Hematopoietic multipotent progenitor cell treated with erythropoietin and hydrocortisone succinate and interleukin-3 and kit ligand, for 17 days (in vitro differentiated cells): ENCODE results near the gene COG6.
A peak's percentile ranks its signal among the peaks of the same experiment; 100 is the strongest.

Experiments
- DNase-seq: peaks from one replicate; pipeline ENCODE4 v3.0.0-alpha.2; 2015; ENCODE audit warnings: low spot score

The COG6 gene

GRCh38 chr13:39655569-39656324 lies at the start of gene COG6:
TSS of gene COG6 (plus strand) at chr13:39655662. CDS start at chr13:39655727, 65 bp downstream.
- DNase-seq = peak; percentile 89

GRCh38 chr13:39605677-39606320 lies 49.7 kb upstream of the COG6 start:
- no peak for DNase-seq

GRCh38 chr13:39607876-39608275 lies 47.6 kb upstream of the COG6 start:
- DNase-seq = no peak

GRCh38 chr13:39612023-39612637 lies 43.3 kb upstream of the COG6 start:
- DNase-seq = peak; percentile 57

GRCh38 chr13:39616087-39616694 lies 39.3 kb upstream of the COG6 start:
- DNase-seq = peak; percentile 39

GRCh38 chr13:39618561-39618960 lies 36.9 kb upstream of the COG6 start:
- DNase-seq = no peak

- DNase-seq = no peak
Observed at GRCh38 chr13:39623466-39623865, 32.0 kb upstream of the COG6 start.

- DNase-seq = no peak
Observed at GRCh38 chr13:39631307-39631706, 24.2 kb upstream of the COG6 start.

GRCh38 chr13:39632994-39633393 lies 22.5 kb upstream of the COG6 start:
- DNase-seq = no peak

GRCh38 chr13:39635564-39635963 lies 19.9 kb upstream of the COG6 start:
- no peak for DNase-seq

- DNase-seq = no peak
Observed at GRCh38 chr13:39637890-39638289, 17.6 kb upstream of the COG6 start.

GRCh38 chr13:39641645-39642044 lies 13.8 kb upstream of the COG6 start:
- no peak for DNase-seq

GRCh38 chr13:39646122-39646521 lies 9.3 kb upstream of the COG6 start:
- DNase-seq = no peak

- no peak for DNase-seq
Observed at GRCh38 chr13:39655041-39655568, 357 bp upstream of the COG6 start.

GRCh38 chr13:39656325-39656677 lies 839 bp downstream of the COG6 start:
- no peak for DNase-seq

- DNase-seq = no peak
Observed at GRCh38 chr13:39663508-39663907, 8.0 kb downstream of the COG6 start.

GRCh38 chr13:39663958-39664357 lies 8.5 kb downstream of the COG6 start:
- no peak for DNase-seq

GRCh38 chr13:39665763-39666162 lies 10.3 kb downstream of the COG6 start:
- DNase-seq = no peak

GRCh38 chr13:39670445-39670844 lies 15.0 kb downstream of the COG6 start:
- no peak for DNase-seq

GRCh38 chr13:39672378-39673132 lies 17.1 kb downstream of the COG6 start:
- no peak for DNase-seq

GRCh38 chr13:39675904-39676303 lies 20.4 kb downstream of the COG6 start:
- no peak for DNase-seq

- DNase-seq = peak; percentile 65
Observed at GRCh38 chr13:39676315-39676876, 20.9 kb downstream of the COG6 start.
